GM19463 (cell line): Measurements from ENCODE around the gene CLEC5A.
"Not testable (repeated sequence)": the region's sequence is repeated elsewhere in the genome, so short reads cannot be mapped to it uniquely, and the experiment has no call there.

Source experiments
- ATAC-seq: cut with Tn5 transposase; IDR thresholded peaks from one replicate; pipeline ENCODE4 v1.9.1; 2021; ENCODE audit warnings: mild to moderate bottlenecking, moderate library complexity; ENCODE audit not compliant: unreplicated experiment

Gene CLEC5A

DNA sequence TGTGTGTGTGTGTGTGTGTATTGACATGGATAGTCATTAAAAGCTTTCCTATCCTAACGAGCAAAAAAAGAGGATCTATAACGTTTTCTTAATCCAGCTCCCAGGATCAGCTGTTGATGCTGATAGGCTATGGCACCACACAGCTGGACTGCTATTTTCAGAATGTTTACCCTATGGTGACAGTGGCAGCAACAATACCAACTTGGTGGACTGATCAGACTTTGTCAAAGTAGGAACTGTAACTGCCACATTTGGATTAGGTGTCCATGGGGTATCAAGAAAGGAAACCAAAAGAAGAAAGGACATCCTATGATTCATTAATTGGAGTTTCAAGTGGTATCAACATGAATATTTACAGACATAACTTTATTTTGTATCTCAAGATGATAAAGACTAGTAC, 2.7 kb upstream of the CLEC5A start:
- ATAC-seq, result no peak

DNA sequence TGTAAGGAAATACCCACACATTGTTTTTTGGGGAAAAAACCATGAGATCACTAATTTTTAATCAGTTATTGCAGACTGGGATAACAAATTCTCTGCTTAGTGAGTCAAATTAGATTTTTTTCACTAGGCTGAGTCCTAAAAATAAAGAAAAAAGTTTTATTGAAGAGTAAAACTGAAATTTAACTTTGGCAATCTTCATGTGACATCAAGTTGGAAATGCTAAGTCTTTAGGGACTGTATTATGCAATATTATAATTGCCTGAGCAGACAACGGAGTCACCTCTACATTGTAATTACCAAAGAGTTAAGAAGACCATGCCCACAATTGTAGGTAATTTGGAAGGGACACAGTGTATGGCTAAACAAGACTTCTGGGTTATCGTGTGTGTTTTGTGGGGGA, 2.2 kb upstream of the CLEC5A start:
- ATAC-seq, result no peak

DNA sequence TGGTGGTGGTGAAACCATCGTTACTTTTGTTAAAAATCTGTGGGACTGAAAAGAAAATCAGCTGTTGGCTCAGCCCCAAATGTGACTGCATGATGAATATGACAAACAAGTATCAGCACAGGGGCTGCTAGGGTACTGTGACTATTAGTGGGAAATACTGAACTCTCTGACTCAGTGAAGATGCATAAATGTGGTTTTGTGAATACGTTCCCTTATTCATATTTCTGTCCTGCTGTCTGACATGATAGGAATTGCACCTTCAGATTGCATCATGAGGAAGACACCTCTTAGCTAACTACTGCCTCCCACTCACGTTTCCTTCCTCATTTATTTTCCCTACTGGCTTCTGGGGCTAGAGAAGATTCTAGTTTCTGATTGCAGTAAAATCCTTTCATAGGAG, 1.4 kb downstream of the CLEC5A start:
- ATAC-seq, result no peak

DNA sequence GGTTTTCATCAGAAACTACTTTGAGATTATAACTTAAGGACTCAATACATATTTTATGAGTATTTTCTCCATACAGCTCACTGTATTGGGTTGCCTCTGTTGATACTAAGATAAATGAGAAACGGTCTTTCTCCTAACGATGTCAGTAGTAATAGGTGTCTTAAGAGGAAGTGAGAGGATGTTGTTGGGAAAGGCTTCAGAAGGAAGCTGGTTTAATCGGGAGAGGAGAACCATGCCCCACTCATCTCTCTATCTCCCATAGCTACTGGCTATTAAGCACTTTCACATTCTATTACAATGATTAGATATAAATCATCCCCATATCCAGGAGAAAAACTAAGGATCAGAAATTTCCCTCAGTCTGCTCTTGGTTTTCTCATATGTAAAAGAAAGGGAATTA, 2.0 kb downstream of the CLEC5A start:
- no peak for ATAC-seq

DNA sequence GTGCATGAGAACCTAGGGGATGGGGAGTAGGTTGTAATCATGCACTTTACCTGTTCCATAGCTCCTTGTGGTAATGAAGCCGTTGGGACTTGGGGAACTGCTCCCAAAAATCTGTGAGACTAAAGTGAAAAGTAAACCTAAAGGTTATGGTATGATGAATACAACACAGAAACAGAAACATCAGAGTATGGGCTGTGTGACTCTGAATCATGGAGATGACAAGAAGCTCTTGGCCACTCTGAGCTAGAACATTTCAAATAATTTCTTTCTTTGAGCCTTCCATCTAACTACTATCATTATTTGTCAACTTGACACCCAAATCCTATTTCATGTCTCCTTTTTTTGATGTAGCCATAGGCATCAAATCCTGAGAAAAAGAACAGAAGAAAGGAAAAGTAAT, 2.9 kb downstream of the CLEC5A start:
- ATAC-seq, result no peak

DNA sequence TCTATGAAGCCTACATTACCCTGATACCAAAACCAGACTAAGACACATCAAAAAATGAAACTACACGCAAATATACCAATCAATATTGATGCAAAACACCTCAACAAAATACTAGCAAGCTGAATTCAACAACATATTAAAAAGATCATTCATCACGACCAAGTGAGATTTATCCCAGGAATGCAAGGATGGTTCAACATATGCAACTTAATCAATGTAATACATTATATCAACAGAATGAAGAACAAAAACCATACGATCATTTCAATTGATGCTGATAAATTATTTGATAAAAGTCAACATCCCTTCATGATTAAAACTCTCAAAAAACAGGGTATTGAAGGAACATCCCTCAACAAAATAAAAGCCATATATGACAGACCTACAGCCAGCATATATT, 5.7 kb downstream of the CLEC5A start:
- ATAC-seq, result no peak

GRCh38 chr7:141930211-141930610, 16.6 kb downstream of the CLEC5A start:
- ATAC-seq, result no peak

- ATAC-seq, result no peak
These were observed 18.0 kb downstream of the CLEC5A start for GRCh38 chr7:141928845-141929195.

DNA sequence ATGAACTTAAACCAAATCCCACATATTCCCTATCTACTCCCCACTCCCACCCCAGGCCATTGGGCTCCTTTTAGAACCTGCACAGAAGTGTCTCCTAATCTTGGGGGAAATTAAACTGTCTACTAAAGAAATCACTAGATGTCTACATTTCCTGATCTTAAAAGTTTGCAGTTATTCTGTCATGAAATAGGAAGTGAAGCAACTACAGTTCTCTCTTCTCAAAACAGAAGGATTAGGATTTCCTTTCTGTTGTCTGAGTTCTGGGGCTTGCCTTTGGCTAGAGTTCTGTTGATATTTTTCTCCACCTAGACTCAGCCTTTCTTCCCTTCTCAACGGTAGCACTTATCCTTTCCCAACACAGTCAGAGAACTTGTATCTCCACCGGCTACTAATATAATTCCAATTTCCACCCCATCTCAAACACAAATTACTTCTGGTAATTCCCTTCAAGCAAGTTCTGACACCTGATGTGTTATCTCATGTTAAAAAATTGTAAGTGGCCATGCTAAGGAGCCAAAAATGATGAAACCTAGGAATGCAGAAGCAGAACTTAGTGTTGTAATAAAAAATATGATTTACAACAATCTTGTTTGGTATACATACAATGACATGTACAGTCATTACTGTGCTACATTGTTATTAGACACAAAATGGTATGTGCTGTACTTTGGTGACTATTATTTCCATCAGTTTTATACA, 18.5 kb downstream of the CLEC5A start:
- ATAC-seq, result no peak

DNA sequence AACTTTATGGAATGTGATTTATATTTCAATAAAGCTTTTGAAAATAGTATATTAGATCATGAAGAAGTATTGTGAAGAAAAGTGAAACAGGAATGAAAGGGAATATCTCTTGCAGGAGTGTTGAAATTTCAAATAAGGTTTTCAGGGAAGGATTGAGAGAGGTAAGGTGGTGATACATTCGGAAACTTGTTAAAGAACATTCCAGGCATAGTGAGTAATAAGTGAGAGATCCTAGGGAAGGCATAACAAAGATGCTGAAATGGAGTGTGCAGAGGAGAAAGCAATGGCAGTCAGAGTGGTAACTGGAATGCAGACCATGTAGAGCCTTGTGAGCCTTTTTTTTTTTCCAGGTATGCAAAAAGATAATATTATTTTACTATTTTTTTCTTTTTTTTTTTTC, 26.5 kb downstream of the CLEC5A start:
- ATAC-seq, result no peak

GRCh38 chr7:141916099-141916498, 30.7 kb downstream of the CLEC5A start, which contains the start of gene OR9A4:
TSS of gene OR9A4 (plus strand) at chr7:141916399. CDS start at chr7:141918876, 2,477 bp downstream.
- ATAC-seq, result no peak

GRCh38 chr7:141915565-141915964, 31.2 kb downstream of the CLEC5A start:
- ATAC-seq, result peak; percentile 66

DNA sequence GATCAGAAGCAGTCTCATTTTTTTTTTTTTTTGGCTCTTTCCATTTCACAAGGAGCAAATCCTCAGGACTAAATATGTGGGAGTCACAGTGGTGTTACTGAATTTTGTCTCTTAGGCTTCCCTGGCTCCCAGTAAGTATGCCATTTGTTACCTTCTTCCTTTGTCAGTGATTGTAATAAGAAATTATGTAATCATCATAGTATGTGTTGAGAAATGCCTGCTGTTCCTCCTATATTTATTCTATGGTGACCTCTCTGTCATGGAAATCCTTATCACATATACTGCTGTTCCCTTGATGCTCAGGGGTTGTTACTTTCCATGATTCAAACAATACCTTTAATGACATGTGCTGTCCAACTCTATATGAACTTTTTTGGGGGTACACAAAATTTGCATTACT, 35.4 kb downstream of the CLEC5A start:
- ATAC-seq, result no peak

DNA sequence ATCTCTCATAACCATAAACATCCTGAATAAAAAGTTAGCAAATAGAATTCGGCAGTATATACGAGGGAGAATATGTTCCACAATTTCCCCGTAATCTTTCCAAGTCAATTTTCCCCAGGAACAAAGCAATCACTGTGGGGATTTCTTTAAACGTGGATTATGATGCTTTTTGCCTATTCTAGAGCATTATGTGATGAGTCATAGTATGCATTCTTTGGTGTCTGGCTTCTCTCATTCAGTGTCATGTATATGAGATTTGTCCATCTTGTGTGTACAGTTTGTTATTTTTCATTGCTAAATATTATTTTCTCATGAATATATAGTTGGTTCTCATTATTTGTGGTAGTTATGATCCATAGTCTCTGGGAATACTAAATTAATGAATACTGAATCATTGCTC, 40.5 kb downstream of the CLEC5A start:
- ATAC-seq, result no peak

- ATAC-seq, result not testable (repeated sequence)
These were observed 47.4 kb downstream of the CLEC5A start for GRCh38 chr7:141899366-141899765.

DNA sequence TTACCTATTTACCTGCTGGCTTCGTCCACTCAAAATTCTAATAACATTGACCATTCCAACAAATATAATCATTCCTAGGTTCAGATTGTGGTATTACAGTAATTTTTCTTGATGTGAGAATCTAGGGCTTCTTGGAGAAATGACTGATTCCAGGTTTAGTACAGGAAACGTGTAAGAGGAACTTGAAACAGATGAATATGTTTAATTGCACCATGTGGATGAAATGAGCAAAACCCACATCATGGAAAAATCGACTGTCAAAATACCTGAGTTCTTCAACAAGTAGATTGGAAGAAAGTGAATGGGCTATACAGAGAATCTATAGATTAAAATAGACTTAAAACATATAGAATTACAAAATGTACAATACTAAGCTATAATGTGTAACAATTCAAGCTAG, 55.4 kb downstream of the CLEC5A start:
- ATAC-seq, result no peak

DNA sequence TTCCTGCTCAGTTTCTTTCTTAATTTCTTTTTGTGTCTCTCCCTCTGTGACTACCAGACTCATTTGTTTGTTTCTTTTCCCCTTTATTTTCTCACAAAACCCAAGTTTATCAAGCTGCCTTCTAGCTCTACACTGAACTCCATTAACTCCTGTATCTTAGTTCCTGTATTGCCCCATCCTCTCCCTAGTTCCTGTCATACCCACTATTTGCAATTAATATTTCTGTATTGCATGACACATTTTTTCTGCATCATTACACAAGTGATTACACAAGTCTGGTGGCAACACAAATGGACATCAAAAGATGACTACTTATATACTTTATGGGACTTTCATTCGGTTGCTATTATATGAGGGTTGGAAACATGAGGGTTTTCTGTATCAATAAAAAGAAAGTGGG, 57.5 kb downstream of the CLEC5A start:
- ATAC-seq, result no peak

GRCh38 chr7:141884539-141885225, 62.1 kb downstream of the CLEC5A start:
- peak; percentile 84 for ATAC-seq

DNA sequence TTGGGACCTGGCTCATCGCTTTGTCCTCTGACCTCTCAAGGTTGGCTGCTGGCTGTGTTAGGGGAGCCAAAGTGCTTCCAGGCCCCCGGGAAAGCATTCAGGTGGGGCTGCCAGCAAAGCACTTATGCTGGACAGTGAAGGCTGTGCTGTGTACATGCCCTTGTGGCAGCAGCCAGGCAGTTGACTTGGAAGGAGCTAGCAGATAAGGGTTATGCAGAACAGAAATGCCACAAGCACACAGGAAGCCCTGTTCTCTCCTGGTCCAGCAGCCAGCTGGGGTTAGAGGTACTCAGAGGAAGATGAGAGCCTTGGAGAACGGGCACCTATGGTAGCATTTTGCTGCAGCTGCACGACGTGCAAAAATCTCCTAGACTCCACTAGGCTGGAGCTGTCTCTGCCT, 65.8 kb downstream of the CLEC5A start:
- no peak for ATAC-seq

DNA sequence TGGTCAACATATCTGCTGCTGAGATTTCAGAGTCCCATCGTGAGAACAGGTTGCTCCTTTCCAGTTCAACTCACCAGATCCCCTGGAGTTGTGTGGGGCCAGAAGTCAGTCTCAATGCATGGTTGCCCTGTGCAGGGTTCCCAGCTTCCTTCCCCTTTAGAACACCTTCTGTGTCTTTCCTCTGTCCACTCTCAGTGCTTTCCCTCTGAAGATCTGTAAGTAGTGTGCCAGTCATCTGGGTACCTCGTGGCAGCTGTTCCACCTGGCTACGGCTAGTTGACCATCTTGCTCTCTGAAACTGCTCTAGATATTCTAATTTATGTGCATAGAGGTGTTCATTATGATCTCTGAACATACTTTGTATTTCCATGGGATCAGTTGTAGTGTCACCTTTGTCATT, 69.4 kb downstream of the CLEC5A start:
- ATAC-seq, result no peak
